DND-41 (cell line): Measurements from ENCODE around the gene MYH16.

Experiments
- ATAC-seq: fragments of 200-7000 bp; cut with Tn5 transposase; 3 replicates; pipeline ENCODE4 v1.9.1; 2021; ENCODE audit warnings: low read depth; ENCODE audit not compliant: insufficient read depth
- DNase-seq: peaks from one replicate; pipeline ENCODE4 v3.0.0-alpha.2; 2020
- H2AFZ ChIP-seq: 2 replicates; pipeline ENCODE4 v1.6.0; 2012; ENCODE audit warnings: low read depth, low read length
- H3K27ac ChIP-seq: 2 replicates; pipeline ENCODE4 v1.5.1; 2012; ENCODE audit warnings: low read length, inconsistent platforms
- H3K27me3 ChIP-seq: fragments of 200-600 bp; sonication (generic); 2 replicates; pipeline ENCODE4 v1.6.0; 2012; ENCODE audit warnings: low read length, mild to moderate bottlenecking, inconsistent platforms; ENCODE audit not compliant: insufficient read depth, poor library complexity
- H3K36me3 ChIP-seq: 2 replicates; pipeline ENCODE4 v1.5.1; 2012; ENCODE audit warnings: low read length, inconsistent platforms; ENCODE audit not compliant: insufficient read depth
- H3K4me1 ChIP-seq: 2 replicates; pipeline ENCODE4 v1.5.1; 2012; ENCODE audit warnings: mild to moderate bottlenecking, low read length; ENCODE audit not compliant: insufficient read depth
- H3K4me2 ChIP-seq: 2 replicates; pipeline ENCODE4 v1.6.0; 2012; ENCODE audit warnings: mild to moderate bottlenecking, moderate library complexity, low read length, inconsistent platforms; ENCODE audit not compliant: insufficient read depth
- H3K4me3 ChIP-seq, 2 experiments: fragments of 200-600 bp in 1 of 2; shearing (Covaris generic) in 1 of 2; 2 replicates each; pipeline ENCODE4 v1.5.1; 2012 to 2016; ENCODE audit warnings: inconsistent platforms in 2 of 2, low read length in 2 of 2, mild to moderate bottlenecking in 2 of 2, low read depth in 1 of 2, moderate library complexity in 1 of 2
- H3K79me2 ChIP-seq: 2 replicates; pipeline ENCODE4 v1.6.0; 2012; ENCODE audit warnings: low read length, inconsistent platforms; ENCODE audit not compliant: insufficient read depth
- H3K9ac ChIP-seq: 2 replicates; pipeline ENCODE4 v1.6.0; 2012; ENCODE audit warnings: low read depth, mild to moderate bottlenecking, inconsistent platforms, low read length, moderate library complexity
- H3K9me3 ChIP-seq: 2 replicates; pipeline ENCODE4 v1.5.1; 2012; ENCODE audit warnings: low read length, moderate library complexity, mild to moderate bottlenecking, inconsistent platforms; ENCODE audit not compliant: insufficient read depth, severe bottlenecking
- H4K20me1 ChIP-seq: 2 replicates; pipeline ENCODE4 v1.6.0; 2012; ENCODE audit warnings: low read length; ENCODE audit not compliant: insufficient read depth
- CTCF ChIP-seq: IDR thresholded peaks from 2 replicates; pipeline ENCODE4 v1.5.1; 2012; ENCODE audit warnings: borderline replicate concordance, low read length, moderate library complexity, mild to moderate bottlenecking; ENCODE audit not compliant: poor library complexity, severe bottlenecking; ENCODE audit errors: extremely low read depth
- EZH2 ChIP-seq: IDR thresholded peaks from 3 replicates; pipeline ENCODE4 v1.6.1; 2012; ENCODE audit warnings: borderline replicate concordance, low read depth, mild to moderate bottlenecking, moderate library complexity, low read length, inconsistent platforms; ENCODE audit not compliant: severe bottlenecking

Gene MYH16

GRCh38 chr7:99312316-99313203 is 39.9 kb downstream of the MYH16 start:
- Histone ChIP-seq H4K20me1 (no peaks in the 10 kb centered on the region), H3K9ac (no peak overlapping the region), H3K79me2 (no peaks in the 10 kb centered on the region), H3K27ac (no peak overlapping the region), H3K27me3 (no peaks in the 10 kb centered on the region), H2AFZ (no peak overlapping the region; the same call in 1 of the 2 replicates), H3K4me1 (peaks cover 5% of the 10 kb centered on the region; the same call in 1 of the 2 replicates), H3K4me2 (0 out of 2 replicates have a peak overlapping the region, but pooled peaks have one; percentile 10), H3K36me3 (no peaks in the 10 kb centered on the region), H3K4me3 (no peak overlapping the region), H3K9me3 (no peaks in the 10 kb centered on the region)
- peak; percentile 72 for DNase-seq
- TF ChIP-seq CTCF (peak; percentile 92), EZH2 (no peak)
- ATAC-seq: peak; percentile 83

- Histone ChIP-seq H3K27me3 (no peaks in the 10 kb centered on the region), H3K27ac (no peak overlapping the region), H3K79me2 (no peaks in the 10 kb centered on the region), H2AFZ (no peak overlapping the region; the same call in 1 of the 2 replicates), H4K20me1 (no peaks in the 10 kb centered on the region), H3K4me1 (peaks cover 5% of the 10 kb centered on the region; the same call in 1 of the 2 replicates), H3K9me3 (no peaks in the 10 kb centered on the region), H3K36me3 (no peaks in the 10 kb centered on the region), H3K4me2 (0 out of 2 replicates have a peak overlapping the region, but pooled peaks have one; percentile 10), H3K4me3 (no peak overlapping the region), H3K9ac (no peak overlapping the region)
- ATAC-seq: peak; percentile 59
- TF ChIP-seq EZH2 (no peak), CTCF (no peak)
- DNase-seq: no peak
Observed at GRCh38 chr7:99313204-99313573, 40.5 kb downstream of the MYH16 start.

- Histone ChIP-seq H3K27ac (no peak overlapping the region), H3K9ac (no peak overlapping the region), H2AFZ (no peak overlapping the region), H3K4me3 (no peak overlapping the region), H3K79me2 (no peaks in the 10 kb centered on the region), H3K27me3 (no peaks in the 10 kb centered on the region), H3K36me3 (no peaks in the 10 kb centered on the region), H3K9me3 (no peaks in the 10 kb centered on the region), H3K4me2 (no peak overlapping the region), H3K4me1 (peaks cover 5% of the 10 kb centered on the region; the same call in 1 of the 2 replicates), H4K20me1 (no peaks in the 10 kb centered on the region)
- ATAC-seq (no peak), DNase-seq (no peak)
- no peak for TF ChIP-seq EZH2
- TF ChIP-seq CTCF: no peak
Observed at GRCh38 chr7:99314504-99314903, 41.9 kb downstream of the MYH16 start.
